Measurements from ENCODE around the gene FUT6. TPM values are rescaled to one million over a fixed set of nuclear protein-coding genes. Genes with fewer than 3 reads are reported as not detected.
"Not testable (repeated sequence)": the region's sequence is repeated elsewhere in the genome, so short reads cannot be mapped to it uniquely, and the experiment has no call there.

The FUT6 gene
- total RNA-seq, 1 donor from 2014 or later = not detected

DNA sequence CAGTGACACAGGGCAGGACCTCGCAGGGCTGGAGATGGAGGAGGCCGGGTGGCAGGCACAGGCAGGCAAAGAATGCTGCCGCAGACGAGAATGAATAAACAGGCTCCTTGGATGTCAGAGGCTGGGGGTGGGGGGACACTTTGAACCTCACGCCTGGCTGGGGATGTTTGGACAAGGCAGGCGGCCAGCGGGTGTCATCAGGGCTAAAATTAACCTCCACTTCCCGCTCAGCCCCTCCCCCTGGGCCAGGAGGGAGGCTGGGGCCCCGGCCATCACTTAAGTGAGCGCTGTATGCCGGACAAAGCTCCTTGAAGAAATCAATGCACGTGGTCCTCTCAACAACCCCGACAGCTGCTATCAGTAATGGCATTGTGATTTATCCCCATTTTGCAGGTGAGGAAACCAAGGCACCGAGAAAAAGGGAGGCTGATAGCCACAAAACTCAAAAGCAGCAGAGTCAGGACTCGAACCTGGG, 41.1 kb upstream of the FUT6 start:
- Mint-ChIP-seq H3K27me3 (ENCODE audit: low read depth) (no peaks in the 10 kb centered on the region), H3K4me1 (peaks cover 16% of the 10 kb centered on the region), H3K27ac (no peak overlapping the region), H3K9me3 (no peaks in the 10 kb centered on the region), H3K36me3 (no peaks in the 10 kb centered on the region), H3K4me3 (no peak overlapping the region)
- no peak for TF ChIP-seq CTCF (IDR thresholded peaks at IDR 0.05; ENCODE audit: unreplicated experiment)
- DNase-seq (ENCODE audit: low spot score in 2 of 2, unreplicated experiment in 2 of 2) = no peak

DNA sequence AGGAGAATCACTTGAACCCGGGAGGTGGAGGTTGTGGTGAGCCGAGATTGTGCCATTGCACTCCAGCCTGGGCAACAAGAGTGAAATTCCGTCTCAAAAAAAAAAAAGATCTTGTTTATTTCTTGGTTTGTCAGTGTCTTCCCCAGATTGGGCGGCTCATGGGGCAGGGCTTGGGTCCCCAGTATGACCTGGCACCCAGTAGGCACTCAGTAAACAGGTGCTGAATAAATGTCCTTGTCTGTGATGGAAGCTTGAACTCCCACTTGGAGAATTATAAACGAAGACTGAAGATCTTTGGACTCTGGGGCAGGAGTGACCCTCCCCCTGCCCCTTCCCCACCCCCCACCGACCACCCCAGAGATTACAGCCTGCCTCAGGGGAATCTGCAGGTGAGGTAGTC, 40.7 kb upstream of the FUT6 start:
- TF ChIP-seq CTCF (IDR thresholded peaks at IDR 0.05; ENCODE audit: unreplicated experiment) = no peak
- Mint-ChIP-seq H3K36me3 (no peaks in the 10 kb centered on the region), H3K4me3 (no peak overlapping the region), H3K4me1 (peaks cover 16% of the 10 kb centered on the region), H3K27me3 (ENCODE audit: low read depth) (no peaks in the 10 kb centered on the region), H3K9me3 (no peaks in the 10 kb centered on the region), H3K27ac (peak overlapping the region; percentile 43)
- no peak for DNase-seq (ENCODE audit: low spot score in 2 of 2, unreplicated experiment in 2 of 2)

GRCh38 chr19:5877882-5878281, 38.4 kb upstream of the FUT6 start:
- no peaks in the 10 kb centered on the region for H3K9me3 Mint-ChIP-seq
- no peaks in the 10 kb centered on the region for H3K27me3 Mint-ChIP-seq (ENCODE audit: low read depth)
- H3K4me1 Mint-ChIP-seq = peaks cover 16% of the 10 kb centered on the region
- H3K4me3 Mint-ChIP-seq = no peak overlapping the region
- no peak overlapping the region for H3K27ac Mint-ChIP-seq
- H3K36me3 Mint-ChIP-seq = no peaks in the 10 kb centered on the region
- no peak for DNase-seq (ENCODE audit: low spot score in 2 of 2, unreplicated experiment in 2 of 2)
- no peak for TF ChIP-seq CTCF (IDR thresholded peaks at IDR 0.05; ENCODE audit: unreplicated experiment)

DNA sequence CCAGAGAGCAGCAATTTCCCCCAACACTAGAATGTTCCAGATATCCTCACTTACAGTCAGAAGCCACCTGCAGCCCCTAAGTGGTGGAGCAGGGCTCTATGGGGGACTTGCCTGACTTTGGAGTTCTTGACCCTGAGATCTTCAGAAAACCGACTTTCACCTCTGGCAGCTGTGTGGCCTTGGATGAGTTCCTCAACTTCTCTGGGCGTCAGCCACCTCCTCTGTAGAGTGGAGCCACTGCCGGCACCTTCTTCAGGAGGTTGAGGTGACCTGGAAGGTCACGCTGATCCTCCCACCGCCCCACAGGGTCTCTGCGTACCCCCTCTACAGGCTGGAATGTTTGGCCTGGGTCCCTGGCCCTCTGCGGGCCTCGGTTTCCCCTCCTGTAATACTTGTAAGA, 37.9 kb upstream of the FUT6 start:
- no peak for DNase-seq (ENCODE audit: low spot score in 2 of 2, unreplicated experiment in 2 of 2)

DNA sequence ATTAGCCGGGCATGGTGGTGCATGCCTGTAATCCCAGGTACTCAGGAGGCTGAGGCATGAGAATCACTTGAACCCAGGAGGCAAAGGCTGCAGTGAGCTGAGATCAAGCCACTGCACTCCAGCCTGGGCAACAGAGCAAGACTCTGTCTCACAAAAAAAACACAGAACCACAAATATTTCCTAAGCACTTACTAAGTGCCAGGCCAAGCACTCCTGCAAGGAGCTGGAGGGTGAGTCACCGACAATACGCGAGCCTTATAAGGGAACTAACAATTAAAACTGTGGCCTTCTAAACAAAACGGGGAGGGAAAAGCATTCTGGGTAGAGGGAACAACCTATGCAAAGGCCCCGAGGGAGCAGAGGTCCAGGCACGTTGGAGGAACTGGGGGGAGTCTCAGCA, 35.0 kb upstream of the FUT6 start:
- H3K4me1 Mint-ChIP-seq; DNase-seq (ENCODE audit: low spot score in 2 of 2, unreplicated experiment in 2 of 2); H3K27ac Mint-ChIP-seq; H3K9me3 Mint-ChIP-seq; H3K27me3 Mint-ChIP-seq (ENCODE audit: low read depth); H3K4me3 Mint-ChIP-seq; H3K36me3 Mint-ChIP-seq: not testable (repeated sequence)

More for the DNA sequence above, 37.9 kb upstream of the FUT6 start:
- no peak for TF ChIP-seq CTCF (IDR thresholded peaks at IDR 0.05; ENCODE audit: unreplicated experiment)
- no peaks in the 10 kb centered on the region for H3K27me3 Mint-ChIP-seq (ENCODE audit: low read depth)
- H3K4me1 Mint-ChIP-seq = peaks cover 16% of the 10 kb centered on the region
- no peaks in the 10 kb centered on the region for H3K9me3 Mint-ChIP-seq
- no peaks in the 10 kb centered on the region for H3K36me3 Mint-ChIP-seq
- no peak overlapping the region for H3K4me3 Mint-ChIP-seq
- no peak overlapping the region for H3K27ac Mint-ChIP-seq

DNA sequence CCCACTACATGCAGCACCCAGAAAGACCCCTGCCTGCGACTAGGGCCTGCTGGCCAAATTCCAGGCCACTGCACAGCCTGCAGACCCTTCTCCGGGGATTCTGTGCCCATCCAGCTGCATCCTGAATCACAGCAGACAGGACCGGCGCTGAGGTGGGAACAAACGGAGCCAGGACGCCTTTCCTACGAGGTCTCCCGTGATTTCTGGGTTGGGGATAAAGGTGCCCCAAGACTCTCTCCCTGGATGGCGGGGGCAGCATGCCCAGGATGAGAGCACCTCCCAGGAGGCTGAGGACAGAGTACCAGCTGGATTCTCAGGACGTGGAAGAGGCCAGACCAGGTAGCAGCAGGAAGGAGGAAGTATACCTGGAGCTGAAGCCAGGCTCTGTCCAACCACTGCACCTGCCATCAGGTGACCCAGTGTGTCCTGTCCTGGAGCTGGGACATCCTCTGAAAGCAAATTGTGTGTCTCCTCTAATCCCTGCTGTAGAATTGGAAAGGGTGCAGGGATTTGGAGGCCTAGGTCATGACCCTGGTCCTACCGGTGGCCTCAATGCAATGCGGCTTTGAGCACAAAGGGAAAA, 34.2 kb upstream of the FUT6 start:
- Mint-ChIP-seq H3K9me3 (no peaks in the 10 kb centered on the region), H3K4me3 (no peak overlapping the region), H3K4me1 (peaks cover 8% of the 10 kb centered on the region), H3K27me3 (ENCODE audit: low read depth) (no peaks in the 10 kb centered on the region), H3K36me3 (no peaks in the 10 kb centered on the region), H3K27ac (no peak overlapping the region)
- no peak for TF ChIP-seq CTCF (IDR thresholded peaks at IDR 0.05; ENCODE audit: unreplicated experiment)
- DNase-seq (ENCODE audit: low spot score in 2 of 2, unreplicated experiment in 2 of 2) = no peak
